WTC11 (cell line): Measurements from ENCODE around the gene TAC4. TPM values are rescaled to one million over a fixed set of nuclear protein-coding genes. Genes with fewer than 3 reads are reported as not detected.

Experiments used
- ATAC-seq: fragments of 200-7000 bp; cut with Tn5 transposase; 2 replicates; pipeline ENCODE4 v1.10.0; 2021; ENCODE audit warnings: mild to moderate bottlenecking, moderate library complexity
- CTCF ChIA-PET: fragments of 300-600 bp; sonication (Branson Sonifier 250); formaldehyde crosslinking; loops from one replicate; lab custom pipeline; 2021; ENCODE audit warnings: antibody characterized with exemption; lab: Charles Lee
- POLR2A ChIA-PET: fragments of 350-600 bp; sonication (Branson Sonifier 250); formaldehyde crosslinking; loops from one replicate; lab custom pipeline; 2021; ENCODE audit warnings: antibody characterized with exemption; lab: Charles Lee
- DNase-seq: peaks from one replicate; pipeline ENCODE4 v3.0.0; 2021; ENCODE audit warnings: low spot score
- H3K27ac Mint-ChIP-seq: 2 replicates; pipeline ENCODE4 v1.8.0; 2021; ENCODE audit warnings: mixed read lengths
- H3K27me3 Mint-ChIP-seq: 2 replicates; pipeline ENCODE4 v1.8.0; 2021; ENCODE audit warnings: low read depth, mild to moderate bottlenecking, moderate library complexity, mixed read lengths
- H3K36me3 Mint-ChIP-seq: 2 replicates; pipeline ENCODE4 v1.8.0; 2021; ENCODE audit warnings: mixed read lengths
- H3K4me1 Mint-ChIP-seq: 2 replicates; pipeline ENCODE4 v1.8.0; 2022; ENCODE audit warnings: mixed read lengths
- H3K4me3 Mint-ChIP-seq: 2 replicates; pipeline ENCODE4 v1.8.0; 2021; ENCODE audit warnings: mild to moderate bottlenecking, moderate library complexity, mixed read lengths
- H3K9me3 Mint-ChIP-seq: 2 replicates; pipeline ENCODE4 v1.8.0; 2021; ENCODE audit warnings: mixed read lengths
- CBFB ChIP-seq: sonication (generic); formaldehyde crosslinking; IDR thresholded peaks from 2 replicates; pipeline ENCODE4 v1.8.1; 2022; ENCODE audit warnings: mild to moderate bottlenecking, low read depth, missing genetic modification reagents
- FOXK1 ChIP-seq: sonication (generic); formaldehyde crosslinking; IDR thresholded peaks from 2 replicates; pipeline ENCODE4 v1.8.0; 2022; ENCODE audit warnings: mild to moderate bottlenecking, moderate library complexity, missing genetic modification reagents
- NR2C2 ChIP-seq: sonication (generic); formaldehyde crosslinking; IDR thresholded peaks from 2 replicates; pipeline ENCODE4 v1.8.0; 2022; ENCODE audit warnings: mild to moderate bottlenecking, missing genetic modification reagents
- PRDM15 ChIP-seq: sonication (generic); formaldehyde crosslinking; IDR thresholded peaks from 2 replicates; pipeline ENCODE4 v1.8.0; 2022; ENCODE audit warnings: missing genetic modification reagents
- RORB ChIP-seq: fragments of 250-450 bp; sonication (Bioruptor Pico); IDR thresholded peaks from 2 replicates; pipeline ENCODE4 v1.9.0; 2021; ENCODE audit warnings: mild to moderate bottlenecking
- ZNF532 ChIP-seq: fragments of 250-450 bp; sonication (Bioruptor Pico); IDR thresholded peaks from 2 replicates; pipeline ENCODE4 v1.9.0; 2021; ENCODE audit warnings: mild to moderate bottlenecking, borderline replicate concordance
- total RNA-seq: library from RNA; stranded (reverse); gene quantifications from 3 replicates; pipeline ENCODE4 v1.2.3, GENCODE V29; 2021
- TF ChIP-seq, protein P1 (sequence below): sonication (generic); formaldehyde crosslinking; IDR thresholded peaks from 2 replicates; pipeline ENCODE4 v1.8.1; 2022; ENCODE audit warnings: missing genetic modification reagents, borderline replicate concordance
- TF ChIP-seq, protein P2 (sequence below): sonication (generic); formaldehyde crosslinking; IDR thresholded peaks from 2 replicates; pipeline ENCODE4 v1.8.1; 2023; ENCODE audit warnings: mild to moderate bottlenecking, moderate library complexity, missing genetic modification reagents
- TF ChIP-seq, protein P3 (sequence below): sonication (generic); formaldehyde crosslinking; IDR thresholded peaks from 2 replicates; pipeline ENCODE4 v1.8.1; 2023; ENCODE audit warnings: mild to moderate bottlenecking, missing genetic modification reagents, borderline replicate concordance

Gene TAC4
- total RNA-seq, 1 experiment from 2014 or later, result not detected

- H3K27me3 Mint-ChIP-seq, result peaks cover 51% of the 10 kb centered on the region
- POLR2A ChIA-PET, result interaction anchor here (0.6 kb wide), 1 partner anchor 49 kb away, joined by 8 read pairs; no protein-coding TSS in a partner anchor
- H3K36me3 Mint-ChIP-seq, result no peaks in the 10 kb centered on the region
- H3K9me3 Mint-ChIP-seq, result no peaks in the 10 kb centered on the region
- DNase-seq, result peak; percentile 42
- H3K4me3 Mint-ChIP-seq, result peak overlapping the region; percentile 41; the same call in 1 of the 2 replicates
- CTCF ChIA-PET, result interaction anchor here (0.7 to 2.9 kb wide), 19 partner anchors 9 to 334 kb away, joined by 3 to 18 read pairs (median 4); partner anchors contain the start of genes DLX3 and PDK2
- ATAC-seq, result peak; percentile 73
- TF ChIP-seq FOXK1 (CRISPR knock-in tag) (no peak), ZNF532 (no peak)
- TF ChIP-seq, all 79 proteins: peak for 0
- no peak overlapping the region for H3K27ac Mint-ChIP-seq
- H3K4me1 Mint-ChIP-seq, result peaks cover 24% of the 10 kb centered on the region
Measured at GRCh38 chr17:49890077-49890821, 42.4 kb upstream of the TAC4 start.

- ChIA-PET CTCF (interaction anchor here (0.8 to 2.9 kb wide), 12 partner anchors 9 to 333 kb away, joined by 3 to 18 read pairs (median 6); no protein-coding TSS in a partner anchor), POLR2A (interaction anchor here (0.6 kb wide), 1 partner anchor 48 kb away, joined by 8 read pairs; no protein-coding TSS in a partner anchor)
- ATAC-seq (no peak), DNase-seq (no peak)
- no peaks in the 10 kb centered on the region for H3K9me3 Mint-ChIP-seq
- H3K4me1 Mint-ChIP-seq, result peaks cover 24% of the 10 kb centered on the region
- TF ChIP-seq, protein P1, sequence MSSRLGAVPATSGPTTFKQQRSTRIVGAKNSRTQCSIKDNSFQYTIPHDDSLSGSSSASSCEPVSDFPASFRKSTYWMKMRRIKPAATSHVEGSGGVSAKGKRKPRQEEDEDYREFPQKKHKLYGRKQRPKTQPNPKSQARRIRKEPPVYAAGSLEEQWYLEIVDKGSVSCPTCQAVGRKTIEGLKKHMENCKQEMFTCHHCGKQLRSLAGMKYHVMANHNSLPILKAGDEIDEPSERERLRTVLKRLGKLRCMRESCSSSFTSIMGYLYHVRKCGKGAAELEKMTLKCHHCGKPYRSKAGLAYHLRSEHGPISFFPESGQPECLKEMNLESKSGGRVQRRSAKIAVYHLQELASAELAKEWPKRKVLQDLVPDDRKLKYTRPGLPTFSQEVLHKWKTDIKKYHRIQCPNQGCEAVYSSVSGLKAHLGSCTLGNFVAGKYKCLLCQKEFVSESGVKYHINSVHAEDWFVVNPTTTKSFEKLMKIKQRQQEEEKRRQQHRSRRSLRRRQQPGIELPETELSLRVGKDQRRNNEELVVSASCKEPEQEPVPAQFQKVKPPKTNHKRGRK, result no peak
- TF ChIP-seq NR2C2 (CRISPR knock-in tag) (no peak), PRDM15 (no peak), CBFB (CRISPR knock-in tag) (no peak), RORB (CRISPR knock-in tag) (no peak)
- TF ChIP-seq, protein P2, sequence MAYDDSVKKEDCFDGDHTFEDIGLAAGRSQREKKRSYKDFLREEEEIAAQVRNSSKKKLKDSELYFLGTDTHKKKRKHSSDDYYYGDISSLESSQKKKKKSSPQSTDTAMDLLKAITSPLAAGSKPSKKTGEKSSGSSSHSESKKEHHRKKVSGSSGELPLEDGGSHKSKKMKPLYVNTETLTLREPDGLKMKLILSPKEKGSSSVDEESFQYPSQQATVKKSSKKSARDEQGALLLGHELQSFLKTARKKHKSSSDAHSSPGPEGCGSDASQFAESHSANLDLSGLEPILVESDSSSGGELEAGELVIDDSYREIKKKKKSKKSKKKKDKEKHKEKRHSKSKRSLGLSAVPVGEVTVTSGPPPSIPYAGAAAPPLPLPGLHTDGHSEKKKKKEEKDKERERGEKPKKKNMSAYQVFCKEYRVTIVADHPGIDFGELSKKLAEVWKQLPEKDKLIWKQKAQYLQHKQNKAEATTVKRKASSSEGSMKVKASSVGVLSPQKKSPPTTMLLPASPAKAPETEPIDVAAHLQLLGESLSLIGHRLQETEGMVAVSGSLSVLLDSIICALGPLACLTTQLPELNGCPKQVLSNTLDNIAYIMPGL (CRISPR knock-in tag), result no peak
- TF ChIP-seq, protein P3, sequence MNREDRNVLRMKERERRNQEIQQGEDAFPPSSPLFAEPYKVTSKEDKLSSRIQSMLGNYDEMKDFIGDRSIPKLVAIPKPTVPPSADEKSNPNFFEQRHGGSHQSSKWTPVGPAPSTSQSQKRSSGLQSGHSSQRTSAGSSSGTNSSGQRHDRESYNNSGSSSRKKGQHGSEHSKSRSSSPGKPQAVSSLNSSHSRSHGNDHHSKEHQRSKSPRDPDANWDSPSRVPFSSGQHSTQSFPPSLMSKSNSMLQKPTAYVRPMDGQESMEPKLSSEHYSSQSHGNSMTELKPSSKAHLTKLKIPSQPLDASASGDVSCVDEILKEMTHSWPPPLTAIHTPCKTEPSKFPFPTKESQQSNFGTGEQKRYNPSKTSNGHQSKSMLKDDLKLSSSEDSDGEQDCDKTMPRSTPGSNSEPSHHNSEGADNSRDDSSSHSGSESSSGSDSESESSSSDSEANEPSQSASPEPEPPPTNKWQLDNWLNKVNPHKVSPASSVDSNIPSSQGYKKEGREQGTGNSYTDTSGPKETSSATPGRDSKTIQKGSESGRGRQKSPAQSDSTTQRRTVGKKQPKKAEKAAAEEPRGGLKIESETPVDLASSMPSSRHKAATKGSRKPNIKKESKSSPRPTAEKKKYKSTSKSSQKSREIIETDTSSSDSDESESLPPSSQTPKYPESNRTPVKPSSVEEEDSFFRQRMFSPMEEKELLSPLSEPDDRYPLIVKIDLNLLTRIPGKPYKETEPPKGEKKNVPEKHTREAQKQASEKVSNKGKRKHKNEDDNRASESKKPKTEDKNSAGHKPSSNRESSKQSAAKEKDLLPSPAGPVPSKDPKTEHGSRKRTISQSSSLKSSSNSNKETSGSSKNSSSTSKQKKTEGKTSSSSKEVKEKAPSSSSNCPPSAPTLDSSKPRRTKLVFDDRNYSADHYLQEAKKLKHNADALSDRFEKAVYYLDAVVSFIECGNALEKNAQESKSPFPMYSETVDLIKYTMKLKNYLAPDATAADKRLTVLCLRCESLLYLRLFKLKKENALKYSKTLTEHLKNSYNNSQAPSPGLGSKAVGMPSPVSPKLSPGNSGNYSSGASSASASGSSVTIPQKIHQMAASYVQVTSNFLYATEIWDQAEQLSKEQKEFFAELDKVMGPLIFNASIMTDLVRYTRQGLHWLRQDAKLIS (CRISPR knock-in tag), result no peak
- H3K27me3 Mint-ChIP-seq, result peaks cover 45% of the 10 kb centered on the region
- H3K27ac Mint-ChIP-seq, result no peak overlapping the region
- no peak overlapping the region for H3K4me3 Mint-ChIP-seq
- H3K36me3 Mint-ChIP-seq, result no peaks in the 10 kb centered on the region
Measured at GRCh38 chr17:49889500-49889899, 41.6 kb upstream of the TAC4 start.
